Keratinocyte (primary cell): ENCODE data around the gene CDCA5.

Source experiments
- EZH2 ChIP-seq: IDR thresholded peaks from one replicate; pipeline ENCODE4 v1.6.1; 2012; ENCODE audit warnings: inconsistent platforms, mild to moderate bottlenecking, low read length, moderate library complexity
- TF ChIP-seq, protein P1 (sequence below), 3 experiments: IDR thresholded peaks in 1 of 3; conservative IDR thresholded peaks in 1 of 3; optimal IDR thresholded peaks in 1 of 3; 2 replicates in 2 of 3; 3 replicates in 1 of 3; pipeline versions ENCODE3 to v1.5.1; 2011; ENCODE audit warnings: low read length in 3 of 3, mild to moderate bottlenecking in 3 of 3, moderate library complexity in 2 of 3, control low read depth in 1 of 3, inconsistent platforms in 1 of 3; ENCODE audit not compliant: insufficient read depth in 2 of 3; ENCODE audit errors: extremely low read depth in 1 of 3

DNA sequence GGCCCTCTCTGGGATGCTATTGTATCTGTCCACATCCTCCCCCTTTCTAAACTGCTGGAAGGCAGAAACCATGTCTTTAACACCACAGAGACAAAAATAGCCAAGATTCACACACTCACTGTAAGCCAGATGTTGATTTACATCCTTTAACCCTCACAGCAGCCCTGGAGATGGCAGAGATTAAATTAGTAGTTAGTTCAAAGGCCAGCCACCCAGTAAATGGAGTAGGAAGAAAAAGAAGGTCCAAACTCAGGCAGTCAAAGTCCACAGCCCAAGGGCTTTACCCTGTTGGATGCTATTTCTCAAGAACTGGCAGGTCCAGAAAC lies 35.8 kb upstream of the CDCA5 start:
- TF ChIP-seq, protein P1, sequence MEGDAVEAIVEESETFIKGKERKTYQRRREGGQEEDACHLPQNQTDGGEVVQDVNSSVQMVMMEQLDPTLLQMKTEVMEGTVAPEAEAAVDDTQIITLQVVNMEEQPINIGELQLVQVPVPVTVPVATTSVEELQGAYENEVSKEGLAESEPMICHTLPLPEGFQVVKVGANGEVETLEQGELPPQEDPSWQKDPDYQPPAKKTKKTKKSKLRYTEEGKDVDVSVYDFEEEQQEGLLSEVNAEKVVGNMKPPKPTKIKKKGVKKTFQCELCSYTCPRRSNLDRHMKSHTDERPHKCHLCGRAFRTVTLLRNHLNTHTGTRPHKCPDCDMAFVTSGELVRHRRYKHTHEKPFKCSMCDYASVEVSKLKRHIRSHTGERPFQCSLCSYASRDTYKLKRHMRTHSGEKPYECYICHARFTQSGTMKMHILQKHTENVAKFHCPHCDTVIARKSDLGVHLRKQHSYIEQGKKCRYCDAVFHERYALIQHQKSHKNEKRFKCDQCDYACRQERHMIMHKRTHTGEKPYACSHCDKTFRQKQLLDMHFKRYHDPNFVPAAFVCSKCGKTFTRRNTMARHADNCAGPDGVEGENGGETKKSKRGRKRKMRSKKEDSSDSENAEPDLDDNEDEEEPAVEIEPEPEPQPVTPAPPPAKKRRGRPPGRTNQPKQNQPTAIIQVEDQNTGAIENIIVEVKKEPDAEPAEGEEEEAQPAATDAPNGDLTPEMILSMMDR (optimal IDR thresholded peaks at IDR 0.05 in 1 of 3, IDR thresholded peaks at IDR 0.05 in 1 of 3, conservative IDR thresholded peaks at IDR 0.05 in 1 of 3; ENCODE audit: extremely low read depth in 1 of 3, insufficient read depth in 2 of 3, low read length in 3 of 3), result no peak
- no peak for TF ChIP-seq EZH2
